ENCODE results near the gene OR2T34. TPM values are rescaled to one million over a fixed set of nuclear protein-coding genes. Genes with fewer than 3 reads are reported as not detected.

OR2T34 gene, protein sequence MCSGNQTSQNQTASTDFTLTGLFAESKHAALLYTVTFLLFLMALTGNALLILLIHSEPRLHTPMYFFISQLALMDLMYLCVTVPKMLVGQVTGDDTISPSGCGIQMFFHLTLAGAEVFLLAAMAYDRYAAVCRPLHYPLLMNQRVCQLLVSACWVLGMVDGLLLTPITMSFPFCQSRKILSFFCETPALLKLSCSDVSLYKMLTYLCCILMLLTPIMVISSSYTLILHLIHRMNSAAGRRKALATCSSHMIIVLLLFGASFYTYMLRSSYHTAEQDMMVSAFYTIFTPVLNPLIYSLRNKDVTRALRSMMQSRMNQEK
- total RNA-seq, result not detected

DNA sequence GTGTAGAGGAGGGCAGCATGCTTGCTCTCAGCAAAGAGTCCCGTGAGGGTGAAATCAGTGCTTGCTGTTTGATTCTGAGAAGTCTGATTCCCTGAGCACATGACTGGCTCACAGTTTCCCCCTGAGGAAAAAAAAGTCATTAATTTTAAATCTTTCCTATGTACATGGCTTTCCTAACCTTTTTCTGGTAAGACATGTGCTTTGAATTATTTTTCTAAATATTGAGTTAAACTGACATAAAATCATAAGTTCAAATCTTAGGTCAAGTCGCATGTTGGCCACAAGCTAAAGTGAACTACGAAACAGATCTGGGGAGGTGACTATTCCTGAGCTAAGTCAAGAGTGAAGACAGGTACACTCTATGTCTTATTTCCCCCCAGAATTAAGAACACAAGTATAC lies at the start of gene OR2T34:
OR2T34 (minus strand) TSS at position 101 of the 400 bp plus-strand sequence; CDS start at position 101, 0 bp downstream.

GRCh38 chr1:248597589-248597988 lies 23.0 kb upstream of the OR2T34 start, which contains the start of gene OR2T10:
Gene OR2T10, minus strand, starts transcription at chr1:248597700. Its CDS starts 3,932 bp downstream, at chr1:248593768.

DNA sequence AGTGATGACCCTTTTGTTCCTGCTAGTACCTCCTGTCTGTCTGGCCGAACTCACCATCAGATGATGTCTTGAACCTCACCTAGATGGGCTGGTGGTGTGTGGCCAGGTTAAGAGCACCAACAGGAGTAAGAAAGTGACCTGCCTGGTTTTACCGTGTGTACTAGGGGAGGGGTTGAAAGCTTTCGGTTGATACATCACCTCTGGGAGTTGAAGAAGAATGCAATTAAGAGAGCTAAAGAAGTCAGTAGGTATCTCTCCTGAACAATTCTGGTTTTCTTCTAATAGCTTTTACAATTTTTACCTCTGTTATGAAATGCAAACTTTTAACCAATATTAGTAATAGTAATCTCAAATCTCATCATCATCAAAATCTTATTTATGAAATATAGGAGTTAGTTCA lies 11.9 kb downstream of the OR2T34 start, which contains the start of gene OR2T29:
OR2T29 (minus strand) TSS at position 101 of the 400 bp plus-strand sequence. CDS start 3,281 bp downstream, outside the sequence.

Other genes starting within 250 kb of the OR2T34 start
- not detected for gene OR14C36, start 226.0 kb downstream of the OR2T34 start, total RNA-seq
- gene OR2T4, start 213.1 kb downstream of the OR2T34 start, total RNA-seq, result not detected
- not detected for gene OR2T6, start 199.0 kb downstream of the OR2T34 start, total RNA-seq
- gene OR2T1, start 171.7 kb downstream of the OR2T34 start, total RNA-seq, result not detected
- not detected for gene OR2T2, start 129.1 kb downstream of the OR2T34 start, total RNA-seq
- gene OR2T3, start 101.4 kb downstream of the OR2T34 start, total RNA-seq, result not detected
- gene OR2T5, start 86.2 kb downstream of the OR2T34 start, total RNA-seq, result not detected
- not detected for gene OR2G6, start 66.7 kb downstream of the OR2T34 start, total RNA-seq
- gene OR2T29, start 12.0 kb downstream of the OR2T34 start, total RNA-seq, result not detected
- gene OR2T10, start 22.9 kb upstream of the OR2T34 start, total RNA-seq, result not detected
- not detected for gene OR2T11, start 60.3 kb upstream of the OR2T34 start, total RNA-seq
- gene OR2T35, start 70.5 kb upstream of the OR2T34 start, total RNA-seq, result not detected
- not detected for gene OR2T27, start 80.8 kb upstream of the OR2T34 start, total RNA-seq
- not detected for gene OR14I1, start 128.0 kb upstream of the OR2T34 start, total RNA-seq
- not detected for gene LYPD8, start 181.0 kb upstream of the OR2T34 start, total RNA-seq